Right cardiac atrium (tissue), 5 donors: Measurements from ENCODE around the gene ANKRD12. TPM values are rescaled to one million over a fixed set of nuclear protein-coding genes. Genes with fewer than 3 reads are reported as not detected.

ENCODE experiments used
- ATAC-seq, 2 donors: fragments of 200-7000 bp; cut with Tn5 transposase; one replicate each; pipeline versions ENCODE4 v1.8.0 to v1.9.1; 2020; ENCODE audit warnings: moderate library complexity in 2 of 2, mild to moderate bottlenecking in 1 of 2
- DNase-seq, 3 donors: peaks; one replicate each; pipeline ENCODE4 v3.0.0-alpha.2; 2020
- H3K27ac ChIP-seq: one replicate; pipeline ENCODE4 v1.5.1; 2013; ENCODE audit warnings: mild to moderate bottlenecking, low read length, control low read depth, moderate library complexity
- H3K27me3 ChIP-seq: one replicate; pipeline ENCODE4 v1.6.1; 2013; ENCODE audit not compliant: control insufficient read depth, insufficient read depth
- H3K4me1 ChIP-seq: one replicate; pipeline ENCODE4 v1.6.1; 2013; ENCODE audit warnings: low read length; ENCODE audit not compliant: control insufficient read depth, insufficient read depth
- H3K4me3 ChIP-seq: one replicate; pipeline ENCODE4 v1.5.1; 2013; ENCODE audit warnings: low read length, control low read depth
- H3K9me3 ChIP-seq: one replicate; pipeline ENCODE4 v1.6.1; 2013; ENCODE audit warnings: low read length; ENCODE audit not compliant: control insufficient read depth
- WGBS: extraction: QIAGEN DNeasy Blood & Tissue Kit; methylation state at CpG from one replicate; pipeline ENCODE4 v1.1.7; 2013; 5-methylcytosine and 5-hydroxymethylcytosine counted together
- intact Hi-C, 4 donors: fragments of 100-400 bp; cut with DNase I; formaldehyde crosslinking; loops; one replicate each; pipeline versions ENCODE4 v1.11.0 to v1.14.0; 2022 to 2023
- polyA plus RNA-seq: library from polyadenylated mRNA; stranded (reverse); fragments of 200-250 nt; gene quantifications from one replicate; pipeline ENCODE4 v1.2.3, GENCODE V29; 2013
- total RNA-seq, 4 donors: library from RNA; stranded (reverse); fragmentation: NEBNext Ultra II Directional; extraction: Animal tissue kit (Norgen Biotek cat#: 25700); gene quantifications; one replicate each; pipeline ENCODE4 v1.2.1, GENCODE V29; 2021
- donor health status: healthy with polysubstance abuse.
- donor health status: DM: no; HTN: yes; CAD: no.
- donor health status: DM: no; HTN: no; CAD: no.
- donor health status: DM: no; HTN: yes; CAD: no; lungs with severe emphysema.
- donor health status: DM: yes; HTN: yes; CAD: no.

The ANKRD12 gene
- total and polyA plus RNA-seq, 5 donors = 7.3 to 59.6 (median 50.3) TPM

- ATAC-seq (no peak), DNase-seq (no peak)
- intact Hi-C loops = no loop called here
- no peak overlapping the region for H3K27ac ChIP-seq
- WGBS = 98% methylated on average over 1 of the region's 1 CpG
- H3K4me1 ChIP-seq = no peaks in the 10 kb centered on the region
- H3K27me3 ChIP-seq = no peaks in the 10 kb centered on the region
- no peaks in the 10 kb centered on the region for H3K9me3 ChIP-seq
- H3K4me3 ChIP-seq = no peak overlapping the region
Observed at GRCh38 chr18:9211955-9212354, 75.4 kb downstream of the ANKRD12 start.

DNA sequence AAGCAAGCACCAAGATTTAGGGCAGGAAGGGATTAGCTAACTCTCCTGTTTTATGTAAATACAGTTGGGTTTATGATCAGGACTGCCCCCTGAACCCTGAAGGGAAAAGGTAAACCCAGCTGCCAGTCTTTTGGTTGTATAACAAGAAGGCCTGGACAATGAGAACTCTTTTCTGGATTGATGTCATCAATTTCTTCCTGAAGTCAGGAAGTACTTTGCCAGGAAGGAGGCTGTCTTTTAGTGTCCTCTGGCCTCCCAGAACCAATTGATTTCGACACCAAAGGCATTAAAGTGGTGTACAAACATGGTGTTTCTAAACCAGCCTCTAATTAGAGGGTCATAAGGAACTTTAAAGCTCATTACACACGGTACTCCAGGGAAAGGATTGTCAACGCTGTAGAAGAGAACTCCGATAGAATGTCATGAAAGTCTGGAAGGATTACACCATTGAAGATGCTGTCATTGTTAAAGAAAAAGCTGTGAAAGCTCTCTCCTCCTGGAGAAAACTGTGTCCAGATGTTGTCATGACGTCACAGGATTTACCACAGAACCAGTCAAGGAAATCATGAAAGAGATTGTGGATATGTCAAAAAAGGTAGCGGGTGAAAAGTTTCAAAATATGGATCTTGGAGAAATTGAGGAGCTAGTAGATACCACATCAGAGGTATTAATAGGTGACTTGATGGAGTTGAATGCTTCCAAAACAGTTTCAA lies 78.8 kb downstream of the ANKRD12 start:
- intact Hi-C loops = no loop called here
- WGBS = 89% methylated on average over 6 of the region's 6 CpGs

DNA sequence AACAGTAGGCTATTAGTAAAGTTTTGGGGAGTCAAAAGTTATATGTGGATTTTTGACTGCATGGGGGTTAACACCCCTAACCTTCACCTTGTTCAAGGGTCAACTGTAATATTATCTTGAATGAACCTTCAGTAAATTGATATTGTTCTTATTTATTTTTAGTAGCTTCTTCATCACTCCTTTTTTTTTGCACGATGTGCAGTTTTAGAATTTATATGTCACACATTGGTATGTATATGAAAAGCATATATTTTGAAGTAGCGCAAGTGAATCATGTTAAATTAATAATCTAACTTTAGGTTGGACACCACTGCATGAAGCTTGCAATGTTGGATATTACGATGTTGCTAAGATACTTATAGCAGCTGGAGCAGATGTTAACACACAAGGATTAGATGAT lies 79.9 kb downstream of the ANKRD12 start:
- no peaks in the 10 kb centered on the region for H3K9me3 ChIP-seq
- intact Hi-C loops = no loop called here
- 96% methylated on average over 3 of the region's 3 CpGs for WGBS

More for the DNA sequence above, 78.8 kb downstream of the ANKRD12 start:
- DNase-seq (no peak), ATAC-seq (no peak)
- Histone ChIP-seq H3K27ac (no peak overlapping the region), H3K4me3 (no peak overlapping the region), H3K9me3 (no peaks in the 10 kb centered on the region), H3K27me3 (no peaks in the 10 kb centered on the region), H3K4me1 (no peaks in the 10 kb centered on the region)

DNA sequence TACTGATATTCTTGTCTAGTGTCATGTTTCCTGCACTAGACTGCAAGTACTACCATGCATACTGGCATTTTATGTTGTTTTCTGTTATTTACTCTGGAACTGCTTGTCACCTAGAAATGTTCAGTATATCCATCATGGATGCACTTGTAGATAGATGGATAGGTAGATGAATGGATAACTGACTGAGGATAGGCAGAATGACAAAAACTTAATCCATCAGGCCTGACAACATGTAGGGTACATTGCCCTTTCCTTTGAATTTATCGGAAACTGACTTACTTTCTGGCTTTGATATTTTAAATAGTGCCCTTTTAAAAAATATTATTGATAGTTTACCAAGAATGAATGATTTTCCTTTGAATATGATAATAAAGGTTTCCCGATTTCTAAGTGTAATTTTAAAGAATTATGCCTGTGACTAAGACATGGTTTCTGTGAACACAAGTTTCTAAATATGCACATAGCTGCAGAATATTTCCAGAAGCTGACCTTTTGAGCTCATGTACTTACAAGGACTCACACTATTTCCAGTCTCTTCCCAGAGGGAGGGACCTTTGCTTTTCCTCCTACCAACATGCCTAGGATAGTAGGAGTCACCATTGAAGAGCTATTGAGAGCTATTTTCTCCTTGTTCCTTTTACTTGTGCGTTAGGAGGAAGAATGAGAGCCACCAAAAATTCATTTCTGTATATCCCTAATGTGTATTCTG lies 81.3 kb downstream of the ANKRD12 start:
- no peaks in the 10 kb centered on the region for H3K9me3 ChIP-seq
- 86% methylated on average over 3 of the region's 3 CpGs for WGBS
- DNase-seq (no peak), ATAC-seq (no peak)
- intact Hi-C loops = no loop called here
- H3K27ac ChIP-seq = no peak overlapping the region
- no peaks in the 10 kb centered on the region for H3K27me3 ChIP-seq
- no peak overlapping the region for H3K4me3 ChIP-seq
- H3K4me1 ChIP-seq = no peaks in the 10 kb centered on the region

More for the DNA sequence above, 79.9 kb downstream of the ANKRD12 start:
- ATAC-seq = no peak
- no peaks in the 10 kb centered on the region for H3K4me1 ChIP-seq
- no peak overlapping the region for H3K27ac ChIP-seq
- no peak overlapping the region for H3K4me3 ChIP-seq
- no peaks in the 10 kb centered on the region for H3K27me3 ChIP-seq
- DNase-seq = no peak

GRCh38 chr18:9221040-9221439 lies 84.5 kb downstream of the ANKRD12 start:
- intact Hi-C loops = no loop called here
- Histone ChIP-seq H3K27ac (no peak overlapping the region), H3K4me1 (no peaks in the 10 kb centered on the region), H3K27me3 (no peaks in the 10 kb centered on the region), H3K4me3 (no peak overlapping the region), H3K9me3 (no peaks in the 10 kb centered on the region)
- no peak for ATAC-seq
- no peak for DNase-seq
- WGBS = 90% methylated on average over 3 of the region's 3 CpGs

- no peaks in the 10 kb centered on the region for H3K27me3 ChIP-seq
Observed at GRCh38 chr18:9221661-9222060, 85.1 kb downstream of the ANKRD12 start.

DNA sequence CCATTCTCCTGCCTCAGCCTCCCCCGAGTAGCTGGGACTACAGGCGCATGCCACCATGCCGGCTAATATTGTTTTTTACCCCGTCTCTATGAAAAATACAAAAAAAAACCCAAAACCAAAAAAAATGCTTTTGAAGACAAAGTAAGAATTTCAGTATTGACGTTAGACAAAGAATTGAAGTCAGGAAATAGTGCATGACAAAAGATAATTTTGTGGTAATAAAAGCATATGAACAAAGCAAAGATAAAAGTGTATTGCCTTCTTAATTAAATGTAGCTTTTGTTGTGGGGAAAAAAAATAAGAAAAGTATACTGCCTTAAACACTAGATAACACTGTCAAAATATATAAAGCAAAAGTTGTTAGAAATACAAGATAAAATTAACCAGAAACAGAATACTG lies 86.8 kb downstream of the ANKRD12 start:
- Histone ChIP-seq H3K9me3 (no peaks in the 10 kb centered on the region), H3K27me3 (no peaks in the 10 kb centered on the region), H3K27ac (no peak overlapping the region), H3K4me1 (no peaks in the 10 kb centered on the region), H3K4me3 (no peak overlapping the region)
- ATAC-seq (no peak), DNase-seq (no peak)
- intact Hi-C loops = no loop called here
- 96% methylated on average over 5 of the region's 5 CpGs for WGBS

More at GRCh38 chr18:9221661-9222060, 85.1 kb downstream of the ANKRD12 start:
- DNase-seq (no peak), ATAC-seq (no peak)
- intact Hi-C loops = no loop called here
- Histone ChIP-seq H3K4me1 (no peaks in the 10 kb centered on the region), H3K4me3 (no peak overlapping the region), H3K27ac (no peak overlapping the region), H3K9me3 (no peaks in the 10 kb centered on the region)
- 93% methylated on average over 5 of the region's 5 CpGs for WGBS

DNA sequence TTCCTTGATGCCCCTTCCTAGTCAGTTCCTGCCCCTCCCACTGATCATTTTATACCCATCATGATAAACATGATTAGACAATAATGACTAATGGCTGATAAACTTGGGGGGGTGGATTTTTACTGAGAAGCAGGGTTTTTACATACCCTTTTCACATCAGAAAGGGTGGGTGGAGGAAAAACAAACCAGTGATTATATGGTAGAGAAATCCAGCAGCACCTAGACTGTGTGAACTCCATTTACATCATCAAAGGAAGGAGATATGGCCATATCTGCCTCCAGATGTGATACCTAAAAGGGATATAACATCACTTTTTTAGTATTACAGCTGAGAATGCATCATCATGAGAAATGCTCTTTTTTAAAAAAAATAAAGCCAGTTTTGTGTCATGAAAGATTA lies 89.9 kb downstream of the ANKRD12 start:
- Histone ChIP-seq H3K9me3 (no peaks in the 10 kb centered on the region), H3K27ac (no peak overlapping the region), H3K4me3 (no peak overlapping the region), H3K4me1 (no peaks in the 10 kb centered on the region), H3K27me3 (no peaks in the 10 kb centered on the region)
- intact Hi-C loops = no loop called here
- DNase-seq (no peak), ATAC-seq (no peak)

DNA sequence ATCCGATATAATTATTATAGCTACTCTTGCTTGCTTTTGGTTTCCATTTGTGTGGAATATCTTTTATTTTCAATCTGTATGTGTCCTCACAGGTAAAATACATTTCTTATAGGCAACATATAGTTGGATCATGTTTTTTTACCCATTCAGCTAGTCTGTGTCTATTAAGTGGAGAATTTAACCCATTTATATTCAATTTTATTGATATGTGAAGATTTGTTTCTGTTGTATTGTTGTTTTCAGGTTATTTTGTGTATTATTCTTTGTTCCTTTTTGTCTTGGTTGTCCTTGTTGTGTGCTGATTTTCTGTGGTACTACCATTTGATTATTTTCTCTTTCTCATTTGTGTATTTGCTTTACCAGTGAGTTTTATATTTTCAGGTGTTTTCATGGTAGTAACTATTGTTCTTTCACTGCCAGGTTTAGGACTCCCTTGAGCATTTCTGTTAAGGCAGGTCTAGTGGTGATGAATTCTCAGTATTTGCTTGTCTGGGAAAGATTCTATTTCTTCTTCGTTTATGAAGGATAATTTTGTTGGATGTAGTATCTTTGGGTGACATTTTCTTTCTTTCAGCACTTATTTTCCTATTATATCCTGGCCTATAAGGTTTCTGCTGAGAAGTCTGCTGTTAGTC lies 95.4 kb downstream of the ANKRD12 start:
- no peak overlapping the region for H3K27ac ChIP-seq
- H3K27me3 ChIP-seq = no peaks in the 10 kb centered on the region
- no peaks in the 10 kb centered on the region for H3K4me1 ChIP-seq
- intact Hi-C loops = no loop called here
- no peak overlapping the region for H3K4me3 ChIP-seq
- peaks cover 2% of the 10 kb centered on the region for H3K9me3 ChIP-seq
- DNase-seq (no peak), ATAC-seq (no peak)
- 100% methylated on average over 2 of the region's 2 CpGs for WGBS

GRCh38 chr18:9232977-9233376 lies 96.4 kb downstream of the ANKRD12 start:
- no peaks in the 10 kb centered on the region for H3K27me3 ChIP-seq
- H3K9me3 ChIP-seq = peaks cover 2% of the 10 kb centered on the region
- H3K4me3 ChIP-seq = no peak overlapping the region
- ATAC-seq (no peak), DNase-seq (no peak)
- H3K27ac ChIP-seq = no peak overlapping the region
- H3K4me1 ChIP-seq = no peaks in the 10 kb centered on the region
- intact Hi-C loops = no loop called here
- WGBS = 96% methylated on average over 4 of the region's 4 CpGs

GRCh38 chr18:9233771-9234440 lies 97.3 kb downstream of the ANKRD12 start:
- H3K4me1 ChIP-seq = no peaks in the 10 kb centered on the region

More at GRCh38 chr18:9233771-9234440, 97.3 kb downstream of the ANKRD12 start:
- DNase-seq (no peak), ATAC-seq (no peak)
- Histone ChIP-seq H3K4me3 (no peak overlapping the region), H3K27me3 (no peaks in the 10 kb centered on the region), H3K27ac (no peak overlapping the region), H3K9me3 (peaks cover 2% of the 10 kb centered on the region)
- WGBS = 95% methylated on average over 10 of the region's 10 CpGs
- intact Hi-C loops = no loop called here
